ENCODE results near the gene SCFD2.

GRCh38 chr4:53060278-53060677 lies 305.6 kb downstream of the SCFD2 start:
- TF ChIP-seq EZH2 (IDR thresholded peaks at IDR 0.05; ENCODE audit: borderline replicate concordance, low read length) = no peak
- TF ChIP-seq CTCF (IDR thresholded peaks at IDR 0.05; ENCODE audit: low read length) = no peak
